Left lung (tissue), 10 donors: Measurements from ENCODE around the gene WDR89. TPM values are rescaled to one million over a fixed set of nuclear protein-coding genes. Genes with fewer than 3 reads are reported as not detected.
"Not testable (repeated sequence)": the region's sequence is repeated elsewhere in the genome, so short reads cannot be mapped to it uniquely, and the experiment has no call there.

Experiments
- ATAC-seq: fragments of 200-7000 bp; cut with Tn5 transposase; one replicate; pipeline ENCODE4 v1.9.1; 2020; ENCODE audit warnings: moderate library complexity
- DNase-seq, 4 donors: peaks; one replicate each; pipeline ENCODE4 v3.0.0-alpha.2; 2013 to 2020
- H3K27ac ChIP-seq, 2 donors: fragments of 200-600 bp; sonication (generic) in 1 of 2; one replicate each; pipeline versions ENCODE4 v1.5.0 to v1.8.0; 2020 to 2021
- H3K27me3 ChIP-seq, 2 donors: fragments of 200-600 bp; sonication (generic) in 1 of 2; one replicate each; pipeline versions ENCODE4 v1.5.0 to v1.8.0; 2020 to 2021
- H3K36me3 ChIP-seq, 2 donors: fragments of 200-600 bp; sonication (generic) in 1 of 2; one replicate each; pipeline versions ENCODE4 v1.5.0 to v1.8.0; 2020 to 2021
- H3K4me1 ChIP-seq, 2 donors: fragments of 200-600 bp; one replicate each; pipeline ENCODE4 v1.8.0; 2021
- H3K4me3 ChIP-seq, 2 donors: fragments of 200-600 bp; sonication (generic) in 1 of 2; one replicate each; pipeline versions ENCODE4 v1.5.0 to v1.8.0; 2020 to 2021; ENCODE audit warnings: mild to moderate bottlenecking in 1 of 2
- H3K9me3 ChIP-seq, 2 donors: fragments of 200-600 bp; sonication (generic) in 1 of 2; one replicate each; pipeline versions ENCODE4 v1.5.0 to v1.8.0; 2020 to 2021
- intact Hi-C, 2 donors: fragments of 100-400 bp; cut with DNase I; formaldehyde crosslinking; loops; one replicate each; pipeline versions ENCODE4 v1.11.2 to v1.14.2; 2022
- polyA plus RNA-seq, 6 donors: library from polyadenylated mRNA; unstranded; fragments of 120-200 nt; gene quantifications; one replicate each; pipeline ENCODE4 v1.2.1, GENCODE V29; 2013; ENCODE audit not compliant: insufficient read length in 6 of 6
- total RNA-seq, 2 donors: library from RNA; stranded (reverse); fragmentation: NEBNext Ultra II Directional; extraction: Animal tissue kit (Norgen Biotek cat#: 25700); gene quantifications; one replicate each; pipeline ENCODE4 v1.2.1, GENCODE V29; 2021
- TF ChIP-seq, protein P1 (sequence below), 2 donors: fragments of 200-600 bp; sonication (generic) in 1 of 2; IDR thresholded peaks; one replicate each; pipeline versions ENCODE4 v1.5.0 to v1.8.0; 2021; ENCODE audit warnings: antibody characterized with exemption in 2 of 2
- donor health status: DM: no; HTN: yes; CAD: no.
- donor health status: DM: no; HTN: no; CAD: no.

WDR89 gene
- total and polyA plus RNA-seq, 8 donors = 10.9 to 23.9 (median 21.8) TPM

DNA sequence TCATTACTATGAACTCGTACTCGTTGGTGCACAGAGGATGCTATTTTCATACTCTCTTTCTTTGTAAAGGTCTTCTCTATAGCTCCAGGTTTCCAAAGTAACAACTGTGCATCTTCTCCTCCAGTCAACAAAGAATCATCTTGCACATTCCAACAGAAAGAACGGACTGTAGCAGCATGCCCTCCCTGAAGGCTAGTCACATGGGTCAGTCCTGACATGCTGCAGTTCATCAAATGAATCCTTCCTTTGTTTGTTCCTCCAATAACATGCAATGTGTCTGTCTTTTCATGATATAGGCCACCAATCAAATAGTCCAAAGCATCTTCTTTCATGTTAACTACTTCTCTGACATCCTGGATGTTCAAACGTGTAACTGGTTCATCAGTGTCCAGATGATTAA, 42.9 kb downstream of the WDR89 start:
- TF ChIP-seq, protein P1, sequence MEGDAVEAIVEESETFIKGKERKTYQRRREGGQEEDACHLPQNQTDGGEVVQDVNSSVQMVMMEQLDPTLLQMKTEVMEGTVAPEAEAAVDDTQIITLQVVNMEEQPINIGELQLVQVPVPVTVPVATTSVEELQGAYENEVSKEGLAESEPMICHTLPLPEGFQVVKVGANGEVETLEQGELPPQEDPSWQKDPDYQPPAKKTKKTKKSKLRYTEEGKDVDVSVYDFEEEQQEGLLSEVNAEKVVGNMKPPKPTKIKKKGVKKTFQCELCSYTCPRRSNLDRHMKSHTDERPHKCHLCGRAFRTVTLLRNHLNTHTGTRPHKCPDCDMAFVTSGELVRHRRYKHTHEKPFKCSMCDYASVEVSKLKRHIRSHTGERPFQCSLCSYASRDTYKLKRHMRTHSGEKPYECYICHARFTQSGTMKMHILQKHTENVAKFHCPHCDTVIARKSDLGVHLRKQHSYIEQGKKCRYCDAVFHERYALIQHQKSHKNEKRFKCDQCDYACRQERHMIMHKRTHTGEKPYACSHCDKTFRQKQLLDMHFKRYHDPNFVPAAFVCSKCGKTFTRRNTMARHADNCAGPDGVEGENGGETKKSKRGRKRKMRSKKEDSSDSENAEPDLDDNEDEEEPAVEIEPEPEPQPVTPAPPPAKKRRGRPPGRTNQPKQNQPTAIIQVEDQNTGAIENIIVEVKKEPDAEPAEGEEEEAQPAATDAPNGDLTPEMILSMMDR (IDR thresholded peaks at IDR 0.05) = no peak
- intact Hi-C loops = no loop called here
- H3K9me3 ChIP-seq = peaks cover 0 to 20% of the 10 kb centered on the region in 2 donors
- no peaks in the 10 kb centered on the region for H3K27me3 ChIP-seq
- H3K36me3 ChIP-seq = peaks cover 0 to 45% of the 10 kb centered on the region in 2 donors
- DNase-seq = no peak
- H3K27ac ChIP-seq = no peak overlapping the region
- H3K4me3 ChIP-seq = no peak overlapping the region
- no peak for ATAC-seq
- H3K4me1 ChIP-seq = no peaks in the 10 kb centered on the region

DNA sequence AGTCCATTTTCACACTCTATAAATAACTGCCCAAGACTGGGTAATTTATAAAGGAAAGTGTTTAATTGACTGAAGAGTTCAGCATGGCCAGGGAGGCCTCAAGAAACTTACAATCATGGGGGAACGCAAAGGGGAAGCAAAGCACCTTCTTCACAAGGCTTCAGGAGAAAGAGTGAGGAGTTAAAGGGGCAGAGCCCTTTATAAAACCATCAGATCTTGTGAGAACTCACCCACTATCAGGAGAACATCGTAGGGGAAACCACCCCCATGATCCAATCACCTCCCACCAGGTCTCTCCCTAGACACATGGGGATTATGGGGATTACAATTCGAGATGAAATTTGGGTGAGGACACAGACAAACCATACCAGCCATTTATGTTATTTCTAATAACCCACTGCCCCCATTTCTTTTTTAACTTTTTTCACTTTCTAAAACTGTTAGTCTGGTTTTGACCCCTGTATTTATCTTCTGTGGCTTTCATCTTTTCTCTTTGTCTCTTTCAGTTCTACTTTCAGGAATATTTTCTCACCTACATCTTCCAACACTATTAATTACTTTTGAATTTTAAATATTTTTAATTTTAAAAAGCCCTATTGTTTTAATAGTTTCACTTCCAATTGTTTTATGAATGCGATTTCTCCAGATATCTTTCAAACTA, 44.5 kb downstream of the WDR89 start:
- intact Hi-C loops = no loop called here
- no peaks in the 10 kb centered on the region for H3K27me3 ChIP-seq
- no peak for DNase-seq
- H3K4me1 ChIP-seq = no peaks in the 10 kb centered on the region
- H3K4me3 ChIP-seq = no peak overlapping the region
- H3K36me3 ChIP-seq = peaks cover 0 to 37% of the 10 kb centered on the region in 2 donors
- no peak for ATAC-seq
- TF ChIP-seq, protein P1 (IDR thresholded peaks at IDR 0.05) = no peak
- peaks cover 0 to 28% of the 10 kb centered on the region in 2 donors for H3K9me3 ChIP-seq
- H3K27ac ChIP-seq = no peak overlapping the region

DNA sequence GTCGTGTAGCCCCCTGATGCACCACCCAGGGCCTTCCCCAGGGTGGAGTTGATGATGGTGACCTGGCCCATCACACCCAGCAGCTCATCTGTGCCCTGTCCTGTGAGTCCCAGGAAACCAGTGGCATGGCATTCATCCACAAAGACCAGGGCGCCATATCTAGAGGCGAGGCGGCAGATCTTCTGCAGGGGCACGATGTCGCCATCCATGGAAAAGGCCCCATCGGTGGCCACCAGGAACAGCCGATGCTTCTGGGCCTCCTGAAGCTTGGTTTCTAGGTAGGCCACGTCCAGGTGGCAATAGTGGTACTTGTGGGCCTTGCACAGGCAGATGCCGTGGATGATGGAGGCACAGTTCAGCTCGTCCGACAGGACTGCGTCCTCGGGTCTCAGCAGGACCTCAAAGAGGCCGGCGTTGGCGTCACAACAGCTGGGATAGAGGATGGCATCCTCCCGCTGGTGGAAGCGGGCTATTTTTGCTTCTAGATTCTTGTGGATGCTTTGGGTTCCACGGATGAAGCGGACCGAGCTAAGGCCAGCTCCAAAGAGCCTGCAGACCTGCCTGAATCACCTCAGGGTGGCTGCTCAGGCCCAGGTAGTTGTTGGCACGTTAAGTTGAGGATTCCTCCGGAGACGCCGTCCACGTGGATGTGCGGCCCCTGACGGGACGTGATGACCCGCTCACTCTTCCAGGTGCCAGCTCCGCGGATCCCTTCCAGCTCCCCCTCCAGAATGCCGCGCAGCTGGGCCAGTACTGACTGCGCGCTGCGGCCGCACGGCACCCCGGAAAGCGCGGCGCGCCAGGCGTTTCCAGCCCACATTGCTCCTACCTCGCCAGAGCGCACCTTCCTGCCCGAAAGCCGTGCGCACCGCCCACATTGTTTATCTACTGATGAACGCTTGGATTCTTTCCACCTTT, 47.0 kb downstream of the WDR89 start:
- intact Hi-C loops = no loop called here
- ATAC-seq (no peak), DNase-seq (peak in 1 of 4 donors; percentile 75)
- Histone ChIP-seq H3K27ac (no peak overlapping the region), H3K27me3 (no peaks in the 10 kb centered on the region), H3K4me1 (no peaks in the 10 kb centered on the region), H3K36me3 (peaks cover 0 to 33% of the 10 kb centered on the region in 2 donors), H3K4me3 (no peak overlapping the region), H3K9me3 (peaks cover 0 to 28% of the 10 kb centered on the region in 2 donors)
- TF ChIP-seq, protein P1 (IDR thresholded peaks at IDR 0.05) = no peak

DNA sequence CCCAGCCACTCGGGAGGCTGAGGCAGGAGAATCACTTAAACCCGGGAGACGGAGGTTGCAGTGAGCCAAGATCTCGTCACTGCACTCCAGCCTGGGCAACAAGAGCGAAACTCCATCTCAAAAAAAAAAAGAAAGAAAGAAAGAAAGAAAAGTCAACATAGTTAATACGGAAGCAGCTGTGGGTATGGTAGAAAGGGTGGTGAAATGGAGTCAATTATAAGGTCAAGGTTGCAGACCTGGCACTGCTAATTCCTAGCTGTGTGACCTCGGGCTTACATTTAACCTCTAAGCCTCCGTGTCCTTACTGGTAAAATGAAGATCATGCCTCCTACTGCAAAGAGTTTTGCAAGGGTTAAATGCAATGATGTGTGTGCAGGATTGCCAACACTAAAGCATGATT, 58.6 kb downstream of the WDR89 start:
- H3K36me3 ChIP-seq, H3K9me3 ChIP-seq, DNase-seq, ATAC-seq, intact Hi-C loops, H3K27ac ChIP-seq, H3K4me3 ChIP-seq, H3K27me3 ChIP-seq, H3K4me1 ChIP-seq: not testable (repeated sequence)

DNA sequence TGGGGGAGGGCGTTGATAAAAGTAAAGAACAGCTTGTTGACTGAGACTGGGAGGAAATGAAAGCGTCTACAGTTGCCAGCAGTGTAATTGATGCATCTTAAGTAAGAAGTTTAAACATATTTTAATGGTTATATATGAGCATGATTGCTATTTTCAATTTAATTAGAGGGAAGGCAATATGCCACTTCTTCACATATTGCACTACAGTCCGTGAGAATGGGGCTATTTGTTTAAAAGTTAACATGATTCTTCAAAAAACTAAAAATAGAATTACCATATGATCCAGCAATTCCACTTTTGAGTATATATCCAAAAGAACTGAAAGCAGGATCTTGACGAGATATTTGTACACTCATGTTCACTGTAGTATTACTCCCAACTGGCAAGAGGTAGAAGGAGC, 60.2 kb downstream of the WDR89 start:
- TF ChIP-seq, protein P1 (IDR thresholded peaks at IDR 0.05) = no peak
- intact Hi-C loops = no loop called here
- Histone ChIP-seq H3K9me3 (no peaks in the 10 kb centered on the region), H3K4me3 (no peak overlapping the region), H3K36me3 (no peaks in the 10 kb centered on the region), H3K27ac (no peak overlapping the region), H3K27me3 (no peaks in the 10 kb centered on the region), H3K4me1 (no peaks in the 10 kb centered on the region)
- ATAC-seq (no peak), DNase-seq (no peak)
